Mesenchymal stem cell (in vitro differentiated cells and primary cell): Measurements from ENCODE around the gene FUT8.

ENCODE experiments used
- DNase-seq: peaks from one replicate; pipeline ENCODE4 v3.0.0-alpha.2; 2013
- H2AFZ ChIP-seq: one replicate; pipeline ENCODE4 v1.6.1; 2013; ENCODE audit warnings: low read depth, mild to moderate bottlenecking, control low read depth, inconsistent platforms, low read length, moderate library complexity
- H2AK5ac ChIP-seq: 2 replicates; pipeline ENCODE4 v1.6.1; 2013; ENCODE audit warnings: low read length, moderate library complexity, mild to moderate bottlenecking, inconsistent platforms; ENCODE audit not compliant: severe bottlenecking
- H2BK120ac ChIP-seq: one replicate; pipeline ENCODE4 v1.6.1; 2013; ENCODE audit warnings: low read depth, mild to moderate bottlenecking, inconsistent platforms, low read length, moderate library complexity
- H2BK12ac ChIP-seq, 2 experiments: one replicate each; pipeline ENCODE4 v1.6.1; 2013; ENCODE audit warnings: inconsistent platforms in 2 of 2, low read length in 2 of 2, mild to moderate bottlenecking in 2 of 2, moderate library complexity in 2 of 2, control low read depth in 1 of 2
- H2BK15ac ChIP-seq: one replicate; pipeline ENCODE4 v1.6.1; 2013; ENCODE audit warnings: mild to moderate bottlenecking, low read depth, inconsistent platforms; ENCODE audit not compliant: poor library complexity, severe bottlenecking
- H2BK5ac ChIP-seq: 2 replicates; pipeline ENCODE4 v1.6.1; 2013; ENCODE audit warnings: low read depth, mild to moderate bottlenecking, low read length, control low read depth, inconsistent platforms; ENCODE audit not compliant: poor library complexity, severe bottlenecking
- H3K14ac ChIP-seq, 2 experiments: one replicate each; pipeline ENCODE4 v1.6.1; 2013; ENCODE audit warnings: inconsistent platforms in 2 of 2, low read length in 2 of 2, control low read depth in 1 of 2, mild to moderate bottlenecking in 1 of 2, moderate library complexity in 1 of 2
- H3K18ac ChIP-seq, 2 experiments: one replicate each; pipeline ENCODE4 v1.6.1; 2013; ENCODE audit warnings: inconsistent platforms in 2 of 2, low read length in 2 of 2, control low read depth in 1 of 2, low read depth in 1 of 2, mild to moderate bottlenecking in 1 of 2
- H3K23ac ChIP-seq, 2 experiments: one replicate each; pipeline ENCODE4 v1.6.1; 2013; ENCODE audit warnings: inconsistent platforms in 2 of 2, low read length in 2 of 2, mild to moderate bottlenecking in 2 of 2, moderate library complexity in 2 of 2, control low read depth in 1 of 2
- H3K27ac ChIP-seq: 2 replicates; pipeline ENCODE4 v1.5.1; 2013; ENCODE audit warnings: mild to moderate bottlenecking, moderate library complexity, low read length, control low read depth, inconsistent platforms; ENCODE audit not compliant: poor library complexity, severe bottlenecking
- H3K27me3 ChIP-seq, 2 experiments: 2 replicates each; pipeline versions ENCODE4 v1.6.1 to v1.7.0; 2013; ENCODE audit warnings: low read length in 2 of 2, mild to moderate bottlenecking in 2 of 2, moderate library complexity in 2 of 2, control low read depth in 1 of 2, inconsistent platforms in 1 of 2; ENCODE audit not compliant: control insufficient read depth in 1 of 2, insufficient read depth in 1 of 2
- H3K36me3 ChIP-seq, 2 experiments: 2 replicates each; pipeline versions ENCODE4 v1.6.1 to v1.7.0; 2013; ENCODE audit warnings: low read length in 2 of 2, control low read depth in 1 of 2, inconsistent platforms in 1 of 2, low read depth in 1 of 2, mild to moderate bottlenecking in 1 of 2; ENCODE audit not compliant: insufficient read depth in 2 of 2, control insufficient read depth in 1 of 2
- H3K4ac ChIP-seq, 2 experiments: one replicate each; pipeline ENCODE4 v1.6.1; 2013; ENCODE audit warnings: inconsistent platforms in 2 of 2, low read length in 2 of 2, mild to moderate bottlenecking in 2 of 2, moderate library complexity in 2 of 2, control low read depth in 1 of 2, low read depth in 1 of 2
- H3K4me1 ChIP-seq: 2 replicates; pipeline ENCODE4 v1.6.1; 2013; ENCODE audit warnings: low read depth, low read length, control low read depth; ENCODE audit not compliant: control insufficient read depth, insufficient read depth
- H3K4me2 ChIP-seq: 2 replicates; pipeline ENCODE4 v1.6.1; 2013; ENCODE audit warnings: low read length, mild to moderate bottlenecking, inconsistent platforms; ENCODE audit not compliant: poor library complexity, severe bottlenecking
- H3K4me3 ChIP-seq, 2 experiments: 2 replicates each; pipeline versions ENCODE4 v1.5.1 to v1.7.0; 2013; ENCODE audit warnings: low read length in 2 of 2, mild to moderate bottlenecking in 2 of 2, control low read depth in 1 of 2, low read depth in 1 of 2; ENCODE audit not compliant: insufficient read depth in 1 of 2
- H3K79me1 ChIP-seq: replicated peaks from 2 replicates; pipeline ENCODE4 v1.6.1; 2013; ENCODE audit warnings: mild to moderate bottlenecking, control low read depth, low read length, inconsistent platforms; ENCODE audit not compliant: poor library complexity, severe bottlenecking
- H3K9ac ChIP-seq: 2 replicates; pipeline ENCODE4 v1.7.0; 2013; ENCODE audit warnings: mild to moderate bottlenecking, low read length, moderate library complexity
- H3K9me3 ChIP-seq: 2 replicates; pipeline ENCODE4 v1.7.0; 2013; ENCODE audit warnings: mild to moderate bottlenecking, low read length; ENCODE audit not compliant: control insufficient read depth
- H4K8ac ChIP-seq: one replicate; pipeline ENCODE4 v1.6.1; 2013; ENCODE audit warnings: inconsistent platforms, mild to moderate bottlenecking, low read length, moderate library complexity
- H4K91ac ChIP-seq: one replicate; pipeline ENCODE4 v1.6.1; 2013; ENCODE audit warnings: mild to moderate bottlenecking, low read length, inconsistent platforms
- WGBS: methylation state at CpG from one replicate; pipeline ENCODE4 v1.1.7; 2013; ENCODE audit warnings: mixed read lengths; 5-methylcytosine and 5-hydroxymethylcytosine counted together

Gene FUT8

DNA sequence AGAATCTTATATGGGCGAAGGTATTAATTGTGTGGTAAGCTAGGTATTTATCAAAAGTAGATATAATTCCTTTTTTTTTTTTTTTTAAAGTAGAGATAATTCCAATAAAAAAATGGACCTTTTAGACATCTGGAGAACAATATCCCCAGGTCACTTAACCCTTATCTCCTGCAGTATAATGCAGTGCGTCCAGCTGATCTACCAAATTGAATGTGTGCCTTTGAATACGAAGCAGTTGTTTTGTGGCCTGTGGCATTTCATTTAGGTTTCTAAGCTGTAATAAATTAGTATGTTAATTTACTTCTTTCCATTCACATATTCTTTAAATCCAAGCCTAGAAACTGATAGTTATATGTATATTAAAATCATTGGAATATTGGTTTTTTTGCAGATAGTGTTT is 3.1 kb downstream of the FUT8 start:
- no peak overlapping the region for H3K27ac ChIP-seq
- no peak overlapping the region for H2BK120ac ChIP-seq
- H3K4me1 ChIP-seq: peaks cover 4% of the 10 kb centered on the region
- no peak overlapping the region for H3K4me3 ChIP-seq
- no CpG with 5 or more reads among the region's 3 CpGs for WGBS
- H2BK15ac ChIP-seq: no peak overlapping the region
- no peak overlapping the region for H4K91ac ChIP-seq
- peak overlapping the region; percentile 92 for H3K9ac ChIP-seq
- H3K27me3 ChIP-seq: no peaks in the 10 kb centered on the region
- no peak overlapping the region for H3K4me2 ChIP-seq
- H2AFZ ChIP-seq: no peak overlapping the region
- no peaks in the 10 kb centered on the region for H3K9me3 ChIP-seq
- peaks cover 4% of the 10 kb centered on the region for H3K79me1 ChIP-seq
- H3K23ac ChIP-seq: no peak overlapping the region
- no peak overlapping the region for H3K14ac ChIP-seq
- no peak overlapping the region for H4K8ac ChIP-seq
- H3K18ac ChIP-seq: no peak overlapping the region
- no peaks in the 10 kb centered on the region for H3K36me3 ChIP-seq
- no peak overlapping the region for H2BK5ac ChIP-seq
- no peak overlapping the region for H2BK12ac ChIP-seq
- H3K4ac ChIP-seq: no peak overlapping the region
- DNase-seq: no peak
- no peak overlapping the region for H2AK5ac ChIP-seq

DNA sequence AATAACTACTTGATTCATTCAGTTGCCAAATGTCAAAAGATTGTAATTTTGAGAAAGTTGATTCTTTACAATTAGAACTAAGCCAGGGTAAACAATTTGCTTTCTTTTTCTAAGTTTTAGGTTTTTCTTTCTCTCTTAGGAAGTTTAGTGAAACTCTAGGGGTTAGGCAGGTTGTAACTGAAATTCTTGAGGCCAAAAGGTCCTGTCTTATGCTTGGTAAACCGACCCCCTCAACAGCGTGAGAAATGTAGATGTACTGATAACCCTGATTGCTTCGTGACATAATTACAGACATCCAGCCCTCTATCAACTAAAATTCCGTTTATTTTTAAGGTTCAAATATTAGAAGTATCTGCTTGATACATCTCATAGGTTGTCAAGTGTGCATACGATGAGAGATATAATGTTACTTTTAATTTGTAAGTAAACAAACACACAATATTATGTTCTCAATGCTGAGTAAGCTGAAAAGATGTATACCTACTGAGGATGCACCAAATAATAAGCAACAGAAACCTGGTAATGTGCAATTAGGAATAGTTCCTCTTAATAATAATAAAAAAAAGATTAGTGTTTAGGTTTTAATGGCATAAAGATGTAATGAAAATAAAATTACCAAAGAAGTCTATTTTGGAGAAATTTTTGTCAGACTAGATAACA is 7.2 kb downstream of the FUT8 start:
- no peak overlapping the region for H3K14ac ChIP-seq
- no peak overlapping the region for H3K27ac ChIP-seq
- H2BK5ac ChIP-seq: no peak overlapping the region
- H3K4me1 ChIP-seq: peaks cover 5% of the 10 kb centered on the region
- no peak overlapping the region for H3K4me3 ChIP-seq
- H2AFZ ChIP-seq: no peak overlapping the region
- no peak overlapping the region for H3K4ac ChIP-seq
- no peak overlapping the region for H2BK120ac ChIP-seq
- H2BK12ac ChIP-seq: no peak overlapping the region
- no peak overlapping the region for H3K23ac ChIP-seq
- no peaks in the 10 kb centered on the region for H3K36me3 ChIP-seq
- H4K91ac ChIP-seq: no peak overlapping the region
- no peak overlapping the region for H3K9ac ChIP-seq
- no peak overlapping the region for H3K4me2 ChIP-seq
- no peak for DNase-seq
- H3K9me3 ChIP-seq: no peaks in the 10 kb centered on the region
- H2BK15ac ChIP-seq: no peak overlapping the region
- H3K18ac ChIP-seq: no peak overlapping the region
- H3K79me1 ChIP-seq: peaks cover 7% of the 10 kb centered on the region
- no peaks in the 10 kb centered on the region for H3K27me3 ChIP-seq
- no peak overlapping the region for H4K8ac ChIP-seq
- 87% methylated on average over 2 of the region's 5 CpGs for WGBS
- H2AK5ac ChIP-seq: no peak overlapping the region

DNA sequence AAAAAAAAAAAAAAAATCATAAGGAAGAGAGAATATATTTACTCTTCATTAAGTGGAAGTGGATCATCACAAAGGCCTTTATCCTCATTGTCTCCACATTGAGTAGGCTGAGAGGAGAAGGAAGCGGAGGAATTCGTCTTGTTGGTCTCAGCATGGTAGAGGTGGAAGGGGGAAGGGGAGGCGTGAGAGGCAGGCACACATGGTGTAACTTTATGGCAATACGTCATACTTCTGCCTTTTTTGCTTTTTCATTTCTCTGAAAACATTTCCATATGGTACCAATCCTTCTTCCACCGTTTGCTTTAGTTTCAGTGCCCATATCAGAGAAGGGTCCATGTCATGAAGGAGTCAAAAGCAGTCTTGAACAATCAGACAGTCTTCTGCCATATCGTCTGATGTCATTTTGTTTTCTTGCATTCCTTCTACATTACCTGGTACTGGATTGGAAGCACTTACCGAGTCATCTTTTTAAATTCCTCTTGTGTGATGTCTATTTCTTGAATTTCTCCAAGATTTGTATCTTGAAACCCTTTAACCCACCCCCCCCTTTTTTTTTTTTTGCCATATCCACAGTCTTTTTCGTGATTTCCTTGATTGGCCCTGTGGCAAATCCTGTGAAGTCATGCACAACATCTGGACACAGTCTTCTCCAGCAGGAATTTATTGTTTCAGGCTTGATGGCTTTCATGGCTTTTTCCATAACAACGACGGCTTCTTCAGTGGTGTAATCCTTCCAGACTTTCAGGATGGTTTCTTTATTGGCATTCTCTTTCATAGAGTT is 8.9 kb downstream of the FUT8 start:
- DNase-seq: peak; percentile 32
- peak overlapping the region in 1 of 2 experiments; percentile 46 for H3K4me3 ChIP-seq
- H3K14ac ChIP-seq: no peak overlapping the region
- peaks cover 6% of the 10 kb centered on the region for H3K4me1 ChIP-seq
- H4K8ac ChIP-seq: no peak overlapping the region
- H4K91ac ChIP-seq: no peak overlapping the region
- H3K23ac ChIP-seq: no peak overlapping the region
- no peak overlapping the region for H2BK12ac ChIP-seq
- no peak overlapping the region for H3K18ac ChIP-seq
- no peak overlapping the region for H2AK5ac ChIP-seq
- peak overlapping the region; percentile 12 for H3K4me2 ChIP-seq
- H3K27me3 ChIP-seq: no peaks in the 10 kb centered on the region
- H2BK5ac ChIP-seq: no peak overlapping the region
- no peak overlapping the region for H2BK120ac ChIP-seq
- H3K27ac ChIP-seq: peak overlapping the region; percentile 77
- H2AFZ ChIP-seq: no peak overlapping the region
- H3K9me3 ChIP-seq: no peaks in the 10 kb centered on the region
- H3K9ac ChIP-seq: peak overlapping the region; percentile 81
- no peak overlapping the region for H3K4ac ChIP-seq
- no peaks in the 10 kb centered on the region for H3K36me3 ChIP-seq
- WGBS: 50% methylated on average over 6 of the region's 10 CpGs
- H2BK15ac ChIP-seq: no peak overlapping the region
- peaks cover 9% of the 10 kb centered on the region for H3K79me1 ChIP-seq

DNA sequence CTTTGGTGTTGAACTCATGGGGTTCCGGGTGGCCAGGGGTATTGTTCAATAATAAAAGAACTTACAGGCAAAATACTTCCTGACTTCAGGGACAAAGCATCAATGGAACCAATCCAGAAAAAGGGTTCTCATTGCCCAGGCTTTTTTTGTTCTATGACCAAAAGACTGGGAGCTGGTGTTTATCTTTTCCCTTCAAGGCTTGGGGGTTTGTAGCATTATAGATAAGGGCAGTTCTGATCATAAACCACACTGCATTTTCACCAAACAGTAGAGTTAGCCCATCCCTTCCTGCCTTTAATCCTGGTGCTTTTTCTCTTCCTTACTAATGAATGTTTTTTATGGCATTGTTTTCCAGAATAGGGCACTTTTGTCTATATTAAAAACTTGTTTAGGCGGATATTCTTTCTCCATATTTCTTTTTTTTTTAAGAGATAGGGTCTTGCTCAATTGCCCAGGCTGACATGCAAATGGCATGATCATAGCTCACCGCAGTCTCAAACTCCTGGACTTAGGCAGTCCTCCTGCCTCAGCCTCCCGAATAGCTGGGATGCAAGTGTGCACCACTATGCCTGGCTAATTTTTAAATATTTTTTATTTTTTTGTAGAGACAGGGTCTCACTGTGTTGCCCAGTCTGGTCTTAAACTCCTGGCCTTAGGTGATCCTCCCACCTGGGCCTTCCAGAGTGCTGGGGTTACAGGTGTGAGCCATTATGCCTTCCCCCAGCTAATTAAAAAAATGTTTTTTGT is 9.7 kb downstream of the FUT8 start:
- no peak overlapping the region for H2BK15ac ChIP-seq
- peak overlapping the region; percentile 81 for H3K9ac ChIP-seq
- H3K4me3 ChIP-seq: peak overlapping the region in 1 of 2 experiments; percentile 46
- H3K23ac ChIP-seq: no peak overlapping the region
- H2BK120ac ChIP-seq: no peak overlapping the region
- H2AK5ac ChIP-seq: peak overlapping the region; percentile 59
- peak overlapping the region; percentile 12 for H3K4me2 ChIP-seq
- no peak overlapping the region for H3K14ac ChIP-seq
- no peak overlapping the region for H3K18ac ChIP-seq
- no peaks in the 10 kb centered on the region for H3K9me3 ChIP-seq
- H2AFZ ChIP-seq: no peak overlapping the region
- H3K4ac ChIP-seq: no peak overlapping the region
- peak overlapping the region; percentile 77 for H3K27ac ChIP-seq
- H4K8ac ChIP-seq: no peak overlapping the region
- WGBS: 100% methylated on average over 3 of the region's 4 CpGs
- peaks cover 0 to 1% of the 10 kb centered on the region in 2 experiments for H3K36me3 ChIP-seq
- no peak for DNase-seq
- H2BK5ac ChIP-seq: no peak overlapping the region
- peaks cover 7% of the 10 kb centered on the region for H3K79me1 ChIP-seq
- no peaks in the 10 kb centered on the region for H3K27me3 ChIP-seq
- H3K4me1 ChIP-seq: peaks cover 6% of the 10 kb centered on the region
- H4K91ac ChIP-seq: no peak overlapping the region
- no peak overlapping the region for H2BK12ac ChIP-seq
